Right hindlimb (tissue), 1 donor: ENCODE results near the gene TM4SF18.
A peak's percentile ranks its signal among the peaks of the same experiment; 100 is the strongest.

Source experiments
- DNase-seq: peaks from one replicate; pipeline ENCODE4 v3.0.0-alpha.2; 2018

TM4SF18 gene

DNA sequence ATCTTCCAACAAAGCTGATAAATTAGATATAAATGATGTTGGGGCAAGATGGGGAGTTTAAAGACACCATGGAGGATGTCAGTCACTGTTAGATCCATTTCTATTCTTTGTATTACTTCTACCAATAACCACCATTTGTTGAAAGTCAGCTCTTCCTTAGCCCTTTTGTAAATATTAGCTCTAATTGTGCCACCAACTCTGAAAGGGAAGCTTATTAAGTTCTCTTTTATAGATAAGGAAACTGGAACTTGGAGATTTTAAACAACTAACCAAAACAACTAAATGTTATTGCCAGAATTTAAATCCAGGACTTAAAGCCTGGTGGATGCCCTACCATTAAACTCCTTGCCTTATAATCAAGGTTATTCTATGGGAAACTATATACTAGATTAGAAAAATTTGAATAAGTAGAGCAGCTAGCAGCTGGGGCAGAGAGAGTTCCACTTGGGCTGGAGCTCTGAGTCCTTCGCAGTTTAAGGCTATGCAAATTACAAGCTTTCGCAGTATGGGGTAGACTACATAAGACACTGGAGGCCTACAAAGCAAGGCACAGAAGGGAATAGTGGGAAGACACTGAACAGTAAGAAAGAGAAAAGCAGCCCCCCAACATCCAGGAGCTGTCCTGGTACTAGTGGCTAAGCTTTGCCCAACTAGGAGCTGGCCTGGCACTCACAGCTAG is 52.6 kb downstream of the TM4SF18 start:
- no peak for DNase-seq

DNA sequence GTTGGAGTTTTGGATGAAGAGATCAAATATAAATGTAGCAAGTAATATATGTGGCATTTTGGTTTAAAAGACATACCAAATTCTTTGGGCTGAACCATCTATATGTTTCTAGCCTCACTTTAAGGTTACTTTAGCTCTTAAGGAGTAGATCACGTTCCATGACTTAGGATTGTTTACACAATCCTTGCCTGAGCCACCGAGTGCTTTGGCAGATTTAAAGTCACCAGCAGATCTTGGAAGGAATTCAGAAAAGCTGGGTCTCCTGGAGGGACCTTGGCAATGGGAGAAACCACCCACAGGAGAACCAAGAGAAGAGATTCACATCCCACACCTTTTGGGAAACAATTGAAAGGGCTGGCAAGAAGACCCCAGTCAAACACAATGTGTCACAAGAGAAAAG is 54.5 kb downstream of the TM4SF18 start:
- DNase-seq = no peak

GRCh38 chr3:149277331-149277813 is 56.1 kb downstream of the TM4SF18 start:
- no peak for DNase-seq

- DNase-seq = no peak
These were observed 56.8 kb downstream of the TM4SF18 start for GRCh38 chr3:149276619-149277018.

- DNase-seq = no peak
These were observed 59.2 kb downstream of the TM4SF18 start for GRCh38 chr3:149274220-149274619.

DNA sequence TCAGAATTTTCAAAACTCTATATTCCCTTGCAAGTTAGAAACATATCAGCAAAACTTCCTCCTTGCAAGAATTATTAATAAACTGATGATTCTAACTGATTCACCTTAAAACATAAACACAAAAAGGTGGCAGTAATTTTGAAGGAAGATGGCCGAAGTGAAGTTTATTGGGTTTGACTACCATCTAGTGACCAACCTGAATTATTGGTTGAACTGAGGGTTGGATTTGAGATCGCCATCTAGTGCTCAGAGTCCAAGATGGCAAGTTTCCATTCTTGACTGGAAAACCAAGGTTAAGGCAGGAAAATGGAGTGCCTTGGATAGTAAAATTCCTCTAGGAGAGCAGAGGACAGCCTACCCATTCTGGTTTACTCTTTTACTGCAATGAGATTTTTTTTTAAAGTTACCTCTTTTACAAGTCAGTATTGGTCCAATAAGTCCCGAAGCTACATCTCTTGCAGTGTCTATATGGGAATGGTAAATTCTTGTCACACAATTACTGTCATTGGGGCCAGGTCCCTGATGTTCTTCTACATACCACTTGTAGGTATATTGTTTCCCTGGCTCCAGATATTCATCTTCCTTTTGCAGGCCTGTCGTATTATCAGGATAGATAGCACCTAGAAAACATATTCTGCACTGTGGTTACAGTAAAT is 60.2 kb downstream of the TM4SF18 start:
- DNase-seq = peak; percentile 62

DNA sequence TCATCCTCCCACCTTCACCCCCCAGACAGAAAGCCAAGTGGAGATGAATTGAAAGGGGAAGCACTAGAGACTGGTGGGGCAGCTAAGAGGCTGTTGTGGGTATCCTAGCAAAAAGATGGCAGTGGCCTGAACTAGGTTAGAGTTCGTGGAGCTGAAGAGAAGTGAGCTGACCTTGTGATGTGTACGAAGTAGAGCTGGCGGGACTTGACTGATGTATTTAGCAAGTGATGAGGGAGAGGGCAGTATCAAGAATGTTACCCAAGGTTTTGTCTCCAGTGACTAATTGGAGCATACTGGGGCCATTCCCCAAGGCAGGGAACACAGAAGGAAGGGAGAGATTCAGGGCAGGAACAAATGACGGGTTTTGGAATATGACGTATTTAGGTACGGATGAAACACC is 61.8 kb downstream of the TM4SF18 start:
- DNase-seq = no peak

GRCh38 chr3:149270180-149270579 is 63.3 kb downstream of the TM4SF18 start:
- no peak for DNase-seq

GRCh38 chr3:149269687-149270086 is 63.7 kb downstream of the TM4SF18 start:
- no peak for DNase-seq
